GM23338 (cell line): Measurements from ENCODE around the gene MYO18A.

Experiments used
- CREB1 ChIP-seq: fragments of 250-450 bp; sonication (Bioruptor Pico); IDR thresholded peaks from 2 replicates; pipeline ENCODE4 v1.5.0; 2020; ENCODE audit warnings: low read depth, mild to moderate bottlenecking, moderate library complexity
- CTCF ChIP-seq, 2 experiments: fragments of 200-600 bp in 1 of 2; sonication (generic) in 1 of 2; conservative IDR thresholded peaks; 2 replicates each; pipeline versions ENCODE4 v1.5.1 to v1.6.1; 2016 to 2017; ENCODE audit warnings: antibody characterized with exemption in 2 of 2, low read depth in 2 of 2, mild to moderate bottlenecking in 2 of 2, moderate library complexity in 1 of 2
- EZH2 ChIP-seq: fragments of 200-600 bp; sonication (generic); IDR thresholded peaks from one replicate; pipeline ENCODE4 v1.8.0; 2017; ENCODE audit warnings: antibody characterized with exemption, mild to moderate bottlenecking, low read depth; ENCODE audit not compliant: unreplicated experiment
- EZH2phosphoT487 ChIP-seq: fragments of 200-600 bp; sonication (generic); IDR thresholded peaks from one replicate; pipeline ENCODE4 v1.8.1; 2018; ENCODE audit warnings: antibody characterized with exemption; ENCODE audit not compliant: unreplicated experiment
- JUNB ChIP-seq: IDR thresholded peaks from one replicate; pipeline ENCODE4 v1.6.1; 2016; ENCODE audit warnings: antibody characterized with exemption; ENCODE audit not compliant: unreplicated experiment
- NANOG ChIP-seq: IDR thresholded peaks from 2 replicates; pipeline ENCODE4 v1.6.1; 2016; ENCODE audit warnings: antibody characterized with exemption, borderline replicate concordance
- POLR2AphosphoS5 ChIP-seq: IDR thresholded peaks from 2 replicates; pipeline ENCODE4 v1.6.1; 2016; ENCODE audit warnings: antibody characterized with exemption, low read depth
- REST ChIP-seq: IDR thresholded peaks from one replicate; pipeline ENCODE4 v1.6.1; 2018; ENCODE audit warnings: antibody characterized with exemption; ENCODE audit not compliant: unreplicated experiment
- STAT1 ChIP-seq: IDR thresholded peaks from one replicate; pipeline ENCODE4 v1.6.1; 2016; ENCODE audit warnings: antibody characterized with exemption; ENCODE audit not compliant: unreplicated experiment
- ZNF114 ChIP-seq: fragments of 250-450 bp; sonication (Bioruptor Pico); IDR thresholded peaks from 2 replicates; pipeline ENCODE4 v1.5.0; 2020; ENCODE audit warnings: mild to moderate bottlenecking, moderate library complexity
- ZNF331 ChIP-seq: fragments of 250-450 bp; sonication (Bioruptor Pico); IDR thresholded peaks from 2 replicates; pipeline ENCODE4 v1.5.0; 2020; ENCODE audit warnings: low read depth, mild to moderate bottlenecking, moderate library complexity

GRCh38 chr17:29147682-29148081, 32.5 kb downstream of the MYO18A start:
- TF ChIP-seq EZH2phosphoT487 (no peak), CTCF (conservative IDR thresholded peaks at IDR 0.05; ENCODE audit: low read depth in 2 of 2) (no peak), NANOG (no peak), EZH2 (no peak), POLR2AphosphoS5 (no peak), REST (no peak), CREB1 (CRISPR knock-in tag) (no peak), ZNF331 (no peak), ZNF114 (CRISPR knock-in tag) (no peak), STAT1 (no peak), JUNB (no peak)
